ENCODE results near the gene KCMF1.

DNA sequence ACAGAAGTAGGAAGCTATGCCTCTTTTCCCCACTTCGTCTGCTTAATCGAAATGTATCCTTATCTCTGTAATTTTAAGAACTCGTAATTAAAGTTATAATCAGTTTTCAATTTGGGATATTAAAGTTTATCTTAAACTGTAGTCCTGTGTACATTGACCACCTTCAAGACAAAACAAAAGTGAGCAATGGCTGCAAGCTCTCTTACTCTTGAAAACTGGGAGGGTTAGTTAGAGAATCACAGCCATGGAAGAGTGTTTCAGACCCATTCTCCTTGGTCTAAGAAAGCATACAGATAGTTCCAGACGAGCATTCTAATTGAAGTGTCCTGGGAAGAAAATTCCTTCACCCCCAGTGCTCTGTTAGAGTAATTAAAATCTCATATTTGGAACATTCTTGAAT, 2.0 kb downstream of the KCMF1 start:
- no peak for TF ChIP-seq POLR2AphosphoS5 (IDR thresholded peaks at IDR 0.05; ENCODE audit: low read depth, low read length)
- no peak for TF ChIP-seq POLR2A (IDR thresholded peaks at IDR 0.05; ENCODE audit: low read depth, low read length)
